HG03354 (cell line): ENCODE results near the gene REC114.
"Not testable (repeated sequence)": the region's sequence is repeated elsewhere in the genome, so short reads cannot be mapped to it uniquely, and the experiment has no call there.

Experiments used
- ATAC-seq: cut with Tn5 transposase; IDR thresholded peaks from one replicate; pipeline ENCODE4 v1.9.1; 2021; ENCODE audit warnings: mild to moderate bottlenecking; ENCODE audit not compliant: unreplicated experiment, poor library complexity, severe bottlenecking

REC114 gene

GRCh38 chr15:73518876-73519733 is 76.1 kb downstream of the REC114 start:
- no peak for ATAC-seq

DNA sequence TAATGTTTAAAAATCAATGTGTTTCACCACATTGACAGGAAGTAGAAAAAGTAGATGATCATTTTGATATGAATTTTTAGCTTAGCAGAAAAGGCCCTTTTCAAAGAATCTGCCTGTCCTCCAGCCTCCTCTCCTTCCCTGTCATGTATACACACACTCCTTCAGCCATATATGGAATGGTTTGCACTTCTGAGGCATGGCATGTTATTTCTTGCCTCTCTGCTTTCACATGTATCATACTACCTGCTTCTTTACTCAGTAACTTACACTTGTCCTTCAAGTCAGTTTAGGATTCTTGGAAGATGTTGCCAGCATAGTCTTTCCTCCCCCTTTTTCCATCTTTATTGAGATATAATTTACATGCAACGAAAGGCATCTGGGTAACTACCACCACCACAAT is 79.0 kb downstream of the REC114 start:
- no peak for ATAC-seq

DNA sequence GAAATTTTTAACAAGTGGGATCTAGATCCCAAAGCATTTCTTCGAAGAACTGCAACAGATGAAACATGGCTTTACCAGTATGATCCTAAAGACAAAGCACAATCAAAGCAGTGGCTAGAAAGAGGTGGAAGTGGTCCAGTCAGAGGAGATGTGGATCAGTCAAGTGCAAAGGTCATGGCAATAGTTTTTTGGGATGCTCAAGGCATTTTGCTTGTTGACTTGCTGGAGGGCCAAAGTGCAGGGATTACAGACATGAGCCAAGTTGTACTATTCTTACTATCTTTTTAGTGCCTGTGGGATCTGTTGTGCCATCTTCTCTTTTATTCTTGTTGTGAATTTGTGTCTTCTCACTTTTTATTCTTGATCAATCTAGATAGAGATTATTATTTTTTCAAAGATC is 82.0 kb downstream of the REC114 start:
- ATAC-seq, result no peak

GRCh38 chr15:73527598-73527997 is 84.6 kb downstream of the REC114 start:
- ATAC-seq, result no peak

DNA sequence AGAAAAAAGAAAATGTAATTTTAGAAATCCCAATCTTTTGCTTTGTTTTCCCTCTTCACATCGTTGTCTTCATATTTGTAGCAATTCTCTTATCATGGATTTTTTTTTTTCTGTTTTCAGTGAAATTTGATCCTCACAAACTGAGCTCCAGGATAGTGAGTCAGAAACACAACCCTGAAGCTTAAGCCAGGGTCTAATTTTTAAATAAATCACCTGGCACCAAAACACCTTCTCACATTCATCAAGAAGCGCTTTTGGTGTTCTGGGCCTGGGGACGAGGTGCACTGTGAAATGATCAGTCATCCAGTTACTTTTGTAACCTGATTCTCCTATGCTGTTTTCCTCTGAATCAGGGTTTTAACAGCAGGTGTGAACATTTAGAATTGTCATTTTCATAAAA is 87.7 kb downstream of the REC114 start:
- no peak for ATAC-seq

DNA sequence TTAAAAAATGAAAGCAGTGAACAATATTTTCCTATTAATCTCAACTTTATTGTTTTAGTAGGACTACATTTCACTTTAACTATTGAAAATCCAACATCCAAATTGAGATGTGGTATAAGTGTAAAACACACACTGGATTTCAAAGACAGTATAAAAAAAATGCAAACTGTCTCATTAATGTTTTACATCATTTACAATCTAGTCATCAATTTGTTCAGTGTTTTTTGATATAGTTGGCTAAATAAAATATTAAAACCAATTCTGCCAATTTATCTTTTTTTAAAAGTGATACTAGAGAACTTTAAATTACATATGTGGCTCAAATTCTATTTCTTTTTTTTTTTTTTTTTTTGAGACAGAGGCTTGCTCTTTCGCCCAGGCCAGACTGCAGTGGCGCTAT is 95.2 kb downstream of the REC114 start:
- ATAC-seq, result no peak

DNA sequence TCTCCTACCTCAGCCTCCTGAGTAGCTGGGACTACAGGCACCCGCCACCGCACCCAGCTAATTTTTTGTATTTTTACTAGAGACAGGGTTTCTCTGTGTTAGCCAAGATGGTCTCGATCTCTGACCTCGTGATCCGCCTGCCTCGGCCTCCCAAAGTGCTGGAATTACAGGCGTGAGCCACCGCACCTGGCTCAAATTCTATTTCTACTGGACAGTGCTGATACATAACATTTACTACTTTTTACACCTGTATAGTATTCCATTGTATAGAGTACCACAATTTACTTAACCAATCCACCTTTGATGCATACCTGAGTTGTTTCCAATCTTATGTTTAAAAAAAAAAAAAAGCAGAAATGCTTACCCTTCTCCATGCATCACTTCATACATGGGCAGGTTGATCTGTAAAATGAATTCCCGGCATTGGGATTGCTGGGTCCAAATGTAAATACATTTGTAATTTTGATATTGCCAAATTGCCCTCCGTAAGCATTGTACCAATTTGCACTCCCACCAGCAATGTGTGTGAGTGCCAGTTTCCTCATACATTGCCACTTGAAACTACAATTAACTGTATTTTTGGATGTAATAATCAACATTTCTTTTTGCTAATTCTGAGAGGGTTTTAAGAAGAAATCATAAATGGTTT is 95.7 kb downstream of the REC114 start:
- ATAC-seq, result no peak

DNA sequence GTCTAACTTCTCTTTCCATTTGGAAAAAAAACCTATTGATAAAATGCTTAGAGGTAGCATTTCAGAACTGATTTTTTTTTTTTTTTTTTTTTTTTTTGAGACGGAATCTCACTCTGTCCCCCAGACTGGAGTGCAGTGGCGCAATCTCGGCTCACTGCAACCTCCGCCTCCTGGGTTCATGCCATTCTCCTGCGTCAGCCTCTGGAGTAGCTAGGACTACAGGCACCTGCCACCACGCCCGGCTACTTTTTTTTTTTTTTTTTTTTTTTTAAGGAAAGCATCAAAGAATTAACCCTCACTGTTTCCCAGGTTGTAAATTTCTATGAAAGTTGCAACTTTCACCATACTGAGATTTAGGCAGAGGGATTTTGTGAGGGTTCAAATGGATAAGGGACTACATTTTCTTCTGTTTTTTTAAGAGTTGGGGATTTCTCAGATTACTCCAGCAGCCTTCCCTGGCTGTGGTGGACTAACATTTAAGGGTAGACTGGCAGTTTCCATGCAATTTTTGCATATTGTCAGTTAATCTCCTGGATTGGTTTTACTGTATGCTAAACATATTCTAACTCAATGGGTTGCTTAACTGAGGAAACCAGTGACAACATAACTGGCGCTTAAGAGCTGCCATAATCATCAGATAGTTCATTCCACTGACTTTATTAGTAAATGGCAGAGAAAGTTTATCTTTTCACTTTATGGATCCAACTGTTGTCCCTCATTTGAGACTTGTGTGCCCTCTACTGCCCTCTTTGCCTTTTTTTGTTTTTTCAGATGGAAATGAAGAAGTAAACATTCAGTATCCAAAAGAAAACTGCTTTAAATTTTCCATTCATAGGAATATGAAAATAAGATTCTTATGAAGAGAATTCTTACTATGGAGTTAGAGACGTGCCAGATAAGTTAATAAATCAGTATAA is 96.5 kb downstream of the REC114 start:
- ATAC-seq, result no peak

- no peak for ATAC-seq
Measured at GRCh38 chr15:73540161-73540560, 97.2 kb downstream of the REC114 start.

DNA sequence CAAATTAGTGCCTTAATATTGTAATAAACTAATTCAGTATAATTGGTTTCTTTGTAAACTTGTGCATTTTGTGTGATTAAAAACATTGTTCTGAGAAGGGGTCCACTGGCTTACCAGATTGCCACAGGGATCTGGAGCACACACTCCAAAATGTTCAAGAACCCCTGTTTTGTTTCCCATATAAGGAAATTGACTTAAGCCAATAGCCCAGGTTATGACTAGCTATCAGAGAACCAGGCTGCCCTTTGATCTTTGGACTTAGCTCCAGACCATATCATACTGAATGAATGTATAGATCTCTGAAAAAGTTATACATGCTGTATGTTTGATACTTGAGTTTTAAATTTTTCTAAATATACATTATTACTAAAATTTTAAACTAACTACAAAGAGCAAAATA is 98.5 kb downstream of the REC114 start:
- no peak for ATAC-seq

DNA sequence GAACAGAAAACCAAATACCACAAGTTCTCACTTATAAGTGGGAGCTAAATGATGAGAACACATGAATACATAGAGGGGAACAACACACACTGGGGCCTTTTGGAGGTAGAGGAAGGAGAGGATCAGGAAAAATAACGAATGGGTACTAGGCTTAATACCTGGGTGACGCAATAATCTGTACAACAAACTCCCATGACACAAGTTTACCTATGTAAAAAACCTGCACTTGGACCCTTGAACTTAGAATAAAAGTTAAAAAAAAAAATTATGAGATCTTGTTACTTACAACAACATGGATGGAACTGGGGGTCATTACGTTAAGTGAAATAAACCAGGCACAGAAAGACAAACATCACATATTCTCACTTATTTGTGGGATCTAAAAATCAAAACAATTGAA is 106.0 kb downstream of the REC114 start:
- ATAC-seq, result not testable (repeated sequence)

- ATAC-seq, result no peak
Measured at GRCh38 chr15:73550190-73550589, 107.2 kb downstream of the REC114 start.

- no peak for ATAC-seq
Measured at GRCh38 chr15:73555080-73555479, 112.1 kb downstream of the REC114 start.

DNA sequence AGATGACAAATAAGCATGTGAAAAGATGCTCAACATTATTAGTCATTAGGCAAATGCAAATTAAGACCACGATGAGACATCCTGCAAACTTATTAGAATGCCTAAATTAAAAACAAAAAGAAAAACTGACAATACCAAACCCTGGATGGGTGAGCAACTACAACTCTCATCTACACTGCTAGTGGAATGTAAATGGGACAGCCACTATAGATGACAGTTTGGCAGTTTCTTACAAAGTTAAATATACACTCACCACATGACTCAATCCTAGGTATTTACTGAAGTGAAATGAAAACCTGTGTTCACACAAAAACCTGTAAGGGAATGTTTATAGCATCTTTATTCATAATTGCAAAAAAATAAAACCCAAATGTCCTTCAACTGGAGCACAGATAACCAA is 115.6 kb downstream of the REC114 start:
- ATAC-seq, result no peak

DNA sequence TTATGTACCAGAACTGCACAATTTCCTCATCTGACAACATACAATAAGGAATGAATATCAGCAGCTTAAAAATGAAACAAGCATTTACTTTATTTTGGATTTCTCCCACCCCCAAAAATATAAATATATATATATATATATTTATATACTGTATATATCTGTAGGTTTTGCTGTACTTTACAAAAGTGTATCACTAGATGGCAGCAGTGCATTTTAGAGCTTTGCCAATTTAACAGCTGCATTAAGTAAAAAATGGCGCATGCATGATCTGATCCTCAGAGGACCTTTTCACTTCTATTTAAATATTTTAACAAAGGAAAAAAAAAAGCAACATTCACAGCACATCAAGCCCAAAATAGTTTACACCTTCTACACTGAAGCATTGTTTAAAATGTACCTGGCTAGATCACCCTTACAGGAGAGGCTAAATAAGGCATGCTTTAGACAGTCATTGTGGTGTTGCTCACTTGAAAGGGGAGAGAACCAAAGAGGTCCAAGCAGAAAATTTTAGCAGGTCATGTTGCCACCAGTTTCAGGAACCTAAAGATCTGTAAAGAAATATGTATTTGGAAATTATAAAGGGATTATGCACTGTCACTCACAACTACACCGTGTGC is 117.6 kb downstream of the REC114 start:
- ATAC-seq, result peak; percentile 46

- ATAC-seq, result no peak
Measured at GRCh38 chr15:73564255-73564654, 121.3 kb downstream of the REC114 start.

DNA sequence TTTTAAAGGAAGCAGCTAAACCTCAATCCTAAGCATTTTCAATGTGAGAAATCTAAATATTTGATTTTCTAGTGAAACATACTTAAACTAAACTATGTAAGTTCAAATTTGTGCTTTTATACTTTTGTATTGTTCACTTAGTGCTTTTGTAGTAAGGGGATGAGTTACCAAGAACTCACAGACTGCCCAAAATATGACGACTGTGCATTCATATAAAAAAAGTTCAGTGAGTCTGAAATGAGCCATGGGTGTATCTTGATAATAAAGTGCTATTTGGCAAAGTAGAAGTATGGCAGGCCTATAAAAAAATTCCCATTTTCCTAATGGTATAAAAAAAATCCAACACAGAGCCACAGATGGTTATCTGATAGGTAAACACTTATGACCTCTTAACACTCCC is 124.1 kb downstream of the REC114 start:
- no peak for ATAC-seq

DNA sequence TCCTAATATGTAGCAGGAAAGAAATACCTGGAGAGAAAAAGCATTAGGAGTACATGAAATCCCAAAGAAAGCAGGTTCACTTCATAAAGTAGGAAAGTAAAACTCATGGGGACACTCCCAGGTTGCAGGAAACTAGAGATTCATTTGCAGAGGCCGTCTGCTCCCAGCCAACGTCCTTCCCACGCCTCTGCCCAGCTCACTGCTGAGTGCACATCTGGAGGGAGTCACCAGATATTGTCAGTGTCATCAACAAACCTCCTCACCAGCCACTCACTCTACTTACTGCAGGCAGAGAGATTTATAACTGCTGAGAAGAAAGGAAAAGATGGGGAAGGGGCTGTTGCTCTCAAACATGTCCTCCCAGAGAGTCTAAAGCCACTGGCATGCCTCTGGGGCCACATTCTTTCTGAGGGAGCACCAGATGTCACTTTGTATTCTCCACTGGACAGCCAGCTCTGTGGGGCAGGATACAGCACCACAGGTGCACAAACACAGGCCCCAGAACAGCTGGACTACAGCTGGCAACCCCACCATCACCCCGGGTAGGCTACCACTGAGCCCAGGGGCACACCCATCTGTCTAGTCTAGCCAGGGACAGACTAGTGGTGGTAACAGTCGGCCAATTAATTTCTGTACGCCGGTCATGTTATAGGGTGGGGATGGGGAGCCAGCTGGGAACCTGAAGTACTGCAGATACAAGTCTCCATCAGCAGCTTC is 125.8 kb downstream of the REC114 start:
- no peak for ATAC-seq

DNA sequence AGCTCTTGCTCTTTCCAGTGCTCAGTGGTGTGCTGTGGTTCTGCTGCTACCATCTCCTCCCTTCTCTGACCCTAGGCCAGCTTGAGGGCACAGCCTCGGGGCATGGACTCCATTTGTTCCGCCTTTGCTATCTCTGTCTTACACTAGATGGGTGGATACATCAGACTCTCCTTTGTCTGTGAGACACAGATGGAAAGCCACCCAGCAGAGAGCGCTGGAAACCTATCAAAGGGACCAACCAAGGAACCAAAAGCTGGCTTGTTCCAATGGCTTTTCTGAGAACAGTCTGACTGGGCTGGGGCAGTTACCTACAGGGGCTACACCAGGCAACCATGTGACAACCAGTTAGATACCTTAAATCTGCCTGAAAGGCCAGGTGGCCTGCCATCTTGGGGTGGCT is 126.4 kb downstream of the REC114 start:
- no peak for ATAC-seq
